ENCODE data around the gene NTMT1. TPM values are rescaled to one million over a fixed set of nuclear protein-coding genes. Genes with fewer than 3 reads are reported as not detected.
"Not testable (repeated sequence)": the region's sequence is repeated elsewhere in the genome, so short reads cannot be mapped to it uniquely, and the experiment has no call there.

The NTMT1 gene
- total RNA-seq, 1 donor from 2014 or later, result 31.5 TPM

GRCh38 chr9:129615407-129616285, 10.3 kb upstream of the NTMT1 start:
- DNase-seq, result no peak

GRCh38 chr9:129617167-129617566, 8.8 kb upstream of the NTMT1 start:
- peak; percentile 48 for DNase-seq

DNA sequence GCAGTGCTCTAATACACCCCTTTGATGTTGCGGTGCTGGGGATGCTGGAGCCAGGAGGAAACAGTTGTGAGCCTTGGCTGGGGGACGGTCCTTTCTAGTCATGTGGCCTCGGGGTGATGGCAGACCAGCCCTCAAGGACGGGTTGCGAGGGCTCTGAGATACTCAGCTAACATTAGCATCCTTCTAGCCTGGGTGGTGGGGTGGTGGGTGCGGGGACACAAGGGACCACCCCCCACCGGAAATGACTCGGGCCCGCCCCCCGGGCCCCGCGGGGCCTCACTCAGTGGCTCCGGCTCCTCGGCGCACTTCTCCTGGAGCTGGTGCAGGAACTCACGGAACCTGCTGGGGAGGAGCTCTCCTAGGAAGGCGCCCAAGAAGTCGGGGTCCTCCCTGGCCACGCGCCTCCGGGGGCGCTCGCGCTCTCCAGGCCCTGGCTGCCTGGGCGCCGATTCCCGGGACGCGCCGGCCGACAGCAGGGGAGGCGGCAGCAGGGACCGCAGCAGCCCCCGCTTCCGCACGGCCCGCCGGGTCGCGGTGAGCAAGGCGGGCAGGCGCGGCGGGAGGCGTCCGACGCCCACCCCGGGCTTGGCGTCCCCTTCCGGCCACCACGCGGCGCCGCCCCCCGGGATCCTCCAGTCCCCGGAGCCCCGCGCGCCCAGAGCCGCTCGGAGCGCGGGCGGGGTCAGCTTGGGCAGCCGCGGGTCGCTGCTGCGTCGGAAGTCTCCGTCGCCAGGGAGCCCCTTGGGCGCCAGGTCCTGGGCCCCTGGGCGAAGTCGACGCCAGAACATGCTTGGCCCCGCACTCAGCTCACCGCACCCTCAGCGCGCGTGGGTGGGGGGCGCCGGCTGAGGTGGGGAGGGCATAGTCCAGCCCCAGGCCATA, 5.9 kb upstream of the NTMT1 start:
- peak; percentile 62 for DNase-seq

DNA sequence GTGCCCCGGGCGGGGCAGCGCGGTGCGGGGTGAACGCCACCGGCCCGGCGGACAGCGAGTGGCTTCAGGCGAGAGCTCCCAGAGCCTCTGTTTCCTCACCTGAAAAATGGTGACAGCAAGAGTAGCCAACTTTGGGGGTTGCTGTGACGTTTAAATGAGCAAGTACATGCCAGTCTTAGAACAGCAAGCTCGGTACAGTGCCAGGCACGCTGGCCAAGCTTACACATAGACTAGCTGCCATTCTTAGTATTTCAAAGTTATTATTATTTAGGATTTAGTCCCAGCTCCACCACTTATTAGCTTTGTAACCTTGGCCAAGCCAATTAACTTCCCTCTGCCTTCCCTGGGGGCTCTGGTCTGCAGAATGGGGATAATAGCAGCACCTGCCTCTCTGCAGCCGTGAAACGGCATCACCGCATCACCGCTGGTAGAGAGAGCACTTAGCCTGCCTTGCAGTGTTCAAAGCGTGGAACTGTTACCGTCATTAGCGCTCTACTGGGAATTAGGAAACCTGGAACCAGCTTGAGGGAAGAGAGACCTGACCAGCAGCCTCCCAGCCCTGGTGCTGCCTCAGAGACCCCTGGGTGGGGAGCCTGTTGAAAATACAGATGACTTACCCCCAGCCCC, 5.2 kb upstream of the NTMT1 start, which contains the start of gene C9orf50:
TSS of gene C9orf50 (minus strand) at position 433 of the 627 bp plus-strand sequence. CDS start 527 bp downstream, outside the sequence.
- no peak for DNase-seq

GRCh38 chr9:129623331-129623730, 2.6 kb upstream of the NTMT1 start:
- DNase-seq, result no peak

DNA sequence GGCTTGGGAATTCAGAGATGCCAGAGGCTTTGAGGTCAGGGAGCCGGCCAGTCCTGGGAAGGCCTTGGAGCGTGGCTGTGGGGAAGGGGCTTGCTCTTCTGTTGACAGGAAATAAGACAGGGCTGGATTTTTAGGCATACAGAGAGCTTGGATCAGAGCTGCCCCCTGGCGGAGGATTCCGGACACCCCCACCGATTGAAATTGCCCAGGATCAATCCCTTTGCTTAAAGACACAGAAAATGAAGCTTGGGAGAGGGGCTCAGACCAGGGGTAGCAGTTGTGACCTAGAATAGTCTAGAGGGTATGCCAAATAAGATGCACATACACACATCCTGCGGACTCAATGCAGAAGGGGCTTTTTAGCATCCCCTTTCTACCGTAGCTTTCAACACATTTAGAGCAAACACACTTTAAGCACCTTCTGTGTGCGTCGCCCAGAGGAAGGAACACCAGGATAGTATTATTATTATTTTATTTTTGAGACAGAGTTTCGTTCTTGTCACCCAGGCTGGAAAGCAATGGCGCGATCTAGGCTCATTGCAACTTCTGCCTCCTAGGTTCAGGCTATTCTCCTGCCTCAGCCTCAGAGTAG, 1.7 kb upstream of the NTMT1 start:
- peak; percentile 68 for DNase-seq

DNA sequence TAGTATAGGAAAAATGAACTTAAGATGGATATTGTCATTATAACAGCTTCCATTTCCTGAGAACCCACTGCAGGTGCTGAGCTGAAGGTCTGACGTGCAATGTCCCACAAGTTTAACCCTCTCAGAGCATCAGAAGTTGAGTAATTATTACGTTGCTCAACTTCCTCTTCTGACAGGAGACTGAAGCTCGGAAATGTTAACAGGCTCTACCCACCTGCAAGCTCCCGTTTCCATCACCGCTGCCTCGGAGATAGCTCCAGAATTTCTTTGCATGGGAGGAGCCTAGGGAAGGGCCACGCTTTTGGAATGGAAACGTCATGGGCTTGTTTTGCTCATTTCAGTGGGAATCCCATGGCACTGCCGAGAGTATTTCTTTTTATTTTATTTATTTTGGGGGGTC, 1.0 kb upstream of the NTMT1 start:
- DNase-seq, result no peak

DNA sequence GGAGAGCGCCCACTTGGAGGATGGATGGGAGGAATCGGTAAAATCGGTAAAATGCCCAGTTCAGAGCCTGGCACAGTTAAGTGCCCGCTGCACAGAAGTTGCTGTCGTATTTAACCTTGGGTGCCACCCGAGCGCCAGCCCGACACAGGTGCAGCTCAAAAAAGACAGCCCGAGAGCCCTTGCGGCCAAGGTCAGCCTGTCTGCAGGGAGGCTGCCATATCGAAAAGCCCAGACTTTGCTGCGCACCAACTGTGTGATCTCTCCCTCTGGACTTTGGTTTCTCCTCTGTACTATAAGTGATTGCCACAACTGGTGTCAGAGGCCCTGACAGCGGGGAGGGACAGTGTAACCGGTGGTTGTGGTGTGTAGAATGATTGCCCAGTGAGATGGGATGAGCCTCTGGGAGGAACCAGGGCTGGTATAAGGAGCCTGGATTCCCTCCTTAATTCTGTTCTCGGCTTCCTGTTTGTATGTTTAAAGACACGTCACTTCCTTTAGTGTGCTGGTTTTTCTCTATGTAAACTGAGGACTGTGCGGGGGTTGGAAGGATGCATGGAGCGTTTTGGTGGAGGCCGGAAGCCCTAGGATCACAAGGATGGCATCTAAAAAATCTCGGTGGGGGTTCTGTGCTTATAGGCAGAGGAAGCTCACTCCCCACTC, 792 bp downstream of the NTMT1 start:
- no peak for DNase-seq

DNA sequence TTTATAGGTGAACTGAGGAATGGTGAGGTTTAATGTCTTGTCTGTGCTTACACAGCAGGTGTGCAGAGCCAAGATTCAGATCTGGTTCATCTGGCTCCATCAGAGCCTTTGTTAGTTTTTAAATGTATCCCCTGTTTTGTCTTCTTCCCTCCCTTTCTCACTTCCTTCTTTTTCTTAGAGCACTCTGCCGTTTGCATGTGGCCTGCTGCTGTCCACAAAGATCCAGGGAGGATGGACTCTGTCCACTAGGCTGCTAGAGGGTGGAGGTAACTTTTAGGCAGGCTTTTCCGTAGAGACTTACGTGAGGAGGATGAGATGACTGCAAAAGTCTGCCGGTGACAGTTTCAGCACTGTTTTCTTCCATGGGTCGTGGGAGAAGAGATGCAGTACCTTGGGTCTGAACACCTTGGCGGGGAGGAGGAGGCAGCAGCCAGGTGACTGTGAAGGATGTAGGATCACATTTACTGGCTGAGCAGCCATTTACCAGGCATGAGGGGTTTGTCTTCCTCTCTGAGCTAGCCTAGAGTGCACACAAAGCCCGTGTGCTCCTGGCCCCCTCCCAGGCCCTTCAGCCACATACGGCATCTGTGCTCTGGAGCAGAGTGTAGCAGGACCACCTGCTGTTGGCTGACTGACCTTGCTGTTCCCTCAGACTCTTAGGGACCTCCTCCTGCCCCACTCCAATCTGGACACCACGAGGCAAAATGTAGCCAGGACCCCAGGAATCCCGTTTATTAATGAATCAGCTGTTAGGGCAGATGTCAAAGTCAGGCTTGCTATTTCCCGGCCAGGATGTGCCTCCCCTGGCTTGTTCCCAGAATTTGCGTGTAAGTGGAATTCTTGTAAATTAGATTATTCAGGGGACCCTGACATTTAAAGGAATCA, 1.8 kb downstream of the NTMT1 start:
- DNase-seq, result no peak

- DNase-seq, result no peak
Observed at GRCh38 chr9:129628709-129629108, 2.7 kb downstream of the NTMT1 start.

DNA sequence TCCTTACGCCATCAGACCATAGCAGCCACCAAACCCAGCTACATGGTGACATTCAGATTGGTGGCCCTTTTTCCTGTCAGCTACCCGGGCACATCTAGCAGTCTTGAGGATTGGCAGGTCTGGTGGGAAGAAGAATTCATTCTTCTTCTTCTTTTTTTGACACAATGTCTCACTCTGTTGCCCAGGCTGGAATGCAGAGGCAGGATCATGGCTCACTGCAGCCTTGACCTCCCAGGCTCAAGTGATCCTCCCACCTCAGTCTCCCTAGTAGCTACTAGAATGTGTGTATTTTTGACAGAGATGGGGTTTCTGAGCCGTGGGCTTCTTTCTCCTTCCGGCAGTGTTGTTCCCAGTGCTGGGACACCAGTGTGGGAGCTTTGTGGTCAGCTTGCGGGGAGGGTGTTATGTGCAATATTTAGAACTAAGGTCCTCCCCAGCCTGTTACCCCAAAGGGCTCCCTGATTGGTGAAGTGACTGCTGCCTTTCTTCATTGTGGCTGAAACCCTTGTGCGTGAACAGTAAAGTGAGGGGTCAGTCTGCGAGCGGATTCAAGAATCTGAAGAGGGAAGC, 3.4 kb downstream of the NTMT1 start:
- no peak for DNase-seq

DNA sequence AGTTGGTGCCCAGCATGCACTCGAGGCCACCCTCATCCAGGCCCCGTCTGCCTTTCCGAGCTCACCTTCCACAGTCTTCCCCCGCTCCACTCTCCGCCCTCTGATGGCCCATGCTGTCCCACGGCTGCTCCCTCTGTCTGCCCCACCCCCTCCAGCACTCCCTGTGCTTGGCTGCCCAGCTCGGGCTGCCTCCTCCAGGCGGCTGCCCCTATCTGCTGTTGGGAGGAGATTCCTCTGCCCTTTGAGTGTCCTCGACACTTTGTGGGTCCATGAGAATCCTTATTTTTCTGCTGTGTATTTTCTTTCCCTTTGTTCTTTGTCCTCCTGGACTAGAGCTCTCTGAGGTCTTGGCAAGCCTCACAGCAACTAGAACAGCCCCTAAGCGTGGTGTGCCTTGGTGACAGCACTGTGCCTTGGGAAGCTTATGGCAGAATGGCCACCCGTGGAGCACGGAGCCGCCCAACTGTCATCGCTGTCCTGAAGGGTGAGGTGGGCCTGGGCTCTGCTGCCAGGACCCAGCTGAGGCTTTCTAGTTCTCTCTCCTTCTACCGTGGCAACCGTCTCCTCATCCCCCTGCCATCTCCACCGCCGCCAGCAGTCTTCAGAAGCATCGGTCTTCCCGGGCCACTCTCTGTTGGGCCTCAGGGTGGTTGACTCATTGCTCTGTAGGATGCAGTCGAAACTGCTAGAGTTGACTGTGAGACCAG, 5.2 kb downstream of the NTMT1 start:
- no peak for DNase-seq

GRCh38 chr9:129631674-129632129, 5.7 kb downstream of the NTMT1 start:
- no peak for DNase-seq

GRCh38 chr9:129632460-129632859, 6.5 kb downstream of the NTMT1 start:
- no peak for DNase-seq

DNA sequence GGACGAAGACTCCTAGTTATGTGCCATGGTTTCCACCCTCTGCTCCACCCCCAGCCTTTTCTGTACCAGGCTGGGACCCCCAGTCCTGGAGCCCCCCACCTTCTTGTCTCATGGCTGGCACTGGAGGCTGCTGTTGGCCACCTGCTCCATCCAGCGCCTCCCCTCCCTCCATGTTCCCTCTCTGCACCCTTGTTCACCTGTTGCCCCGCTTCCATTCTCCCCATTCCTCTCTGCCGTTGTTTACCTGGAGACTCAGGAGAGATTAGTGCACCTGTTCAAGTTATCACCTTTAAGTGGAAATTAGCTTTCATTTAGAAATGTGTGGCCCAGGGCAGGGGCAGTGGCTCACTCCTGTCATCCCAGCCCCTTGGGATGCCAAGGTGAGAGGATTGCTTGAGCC, 7.2 kb downstream of the NTMT1 start:
- DNase-seq, result no peak

GRCh38 chr9:129633848-129634247, 7.9 kb downstream of the NTMT1 start:
- DNase-seq, result no peak

- DNase-seq, result no peak
Observed at GRCh38 chr9:129635099-129636065, 9.4 kb downstream of the NTMT1 start.

DNA sequence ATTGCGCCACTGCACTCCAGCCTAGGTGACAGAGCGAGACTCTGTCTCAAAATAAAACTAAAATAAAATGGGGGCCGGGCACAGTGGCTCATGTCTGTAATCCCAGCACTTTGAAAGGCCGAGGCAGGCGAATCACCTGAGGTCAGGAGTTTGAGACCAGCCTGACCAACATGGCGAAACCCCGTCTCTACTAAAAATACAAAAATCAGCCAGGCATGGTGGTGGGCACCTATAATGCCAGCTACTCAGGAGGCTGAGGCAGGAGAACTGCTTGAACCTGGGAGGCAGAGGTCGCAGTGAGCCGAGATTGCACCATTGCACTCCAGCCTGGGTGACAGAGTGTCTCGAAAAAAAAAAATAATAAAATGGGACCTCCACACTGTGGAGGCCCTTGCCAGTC, 10.4 kb downstream of the NTMT1 start:
- not testable (repeated sequence) for DNase-seq

Measured in tongue (tissue), 2 donors.